C4-2B (cell line): Measurements from ENCODE around the gene GRK2.

Experiments
- H3K27ac ChIP-seq: fragments of 450-650 bp; 2 replicates; pipeline ENCODE4 v1.5.1; 2017
- CTCF ChIP-seq: fragments of 450-650 bp; conservative IDR thresholded peaks from 2 replicates; pipeline ENCODE4 v1.5.1; 2017; ENCODE audit warnings: mild to moderate bottlenecking
- ZFX ChIP-seq: fragments of 450-650 bp; IDR thresholded peaks from 2 replicates; pipeline ENCODE4 v1.6.1; 2017

GRK2 gene

GRCh38 chr11:67301313-67301921 is 35.1 kb downstream of the GRK2 start:
- no peak overlapping the region for H3K27ac ChIP-seq
- TF ChIP-seq CTCF: no peak
- no peak for TF ChIP-seq ZFX

- H3K27ac ChIP-seq: peak overlapping the region; percentile 92
- TF ChIP-seq ZFX: no peak
Observed at GRCh38 chr11:67301951-67302516, 35.8 kb downstream of the GRK2 start.

- peak overlapping the region; percentile 92 for H3K27ac ChIP-seq
Observed at GRCh38 chr11:67302571-67303131, 36.4 kb downstream of the GRK2 start.

GRCh38 chr11:67303132-67303834 is 37.0 kb downstream of the GRK2 start, which contains the start of gene SSH3:
SSH3 (plus strand) TSS chr11:67303530; CDS start chr11:67303626, 96 bp downstream.
- peak within 1 kb of the TSS; percentile 92 for H3K27ac ChIP-seq
- TF ChIP-seq CTCF (no peak), ZFX (peak; percentile 54; the same call in 1 of the 2 replicates)

More at GRCh38 chr11:67302571-67303131, 36.4 kb downstream of the GRK2 start:
- TF ChIP-seq CTCF (no peak), ZFX (no peak)

DNA sequence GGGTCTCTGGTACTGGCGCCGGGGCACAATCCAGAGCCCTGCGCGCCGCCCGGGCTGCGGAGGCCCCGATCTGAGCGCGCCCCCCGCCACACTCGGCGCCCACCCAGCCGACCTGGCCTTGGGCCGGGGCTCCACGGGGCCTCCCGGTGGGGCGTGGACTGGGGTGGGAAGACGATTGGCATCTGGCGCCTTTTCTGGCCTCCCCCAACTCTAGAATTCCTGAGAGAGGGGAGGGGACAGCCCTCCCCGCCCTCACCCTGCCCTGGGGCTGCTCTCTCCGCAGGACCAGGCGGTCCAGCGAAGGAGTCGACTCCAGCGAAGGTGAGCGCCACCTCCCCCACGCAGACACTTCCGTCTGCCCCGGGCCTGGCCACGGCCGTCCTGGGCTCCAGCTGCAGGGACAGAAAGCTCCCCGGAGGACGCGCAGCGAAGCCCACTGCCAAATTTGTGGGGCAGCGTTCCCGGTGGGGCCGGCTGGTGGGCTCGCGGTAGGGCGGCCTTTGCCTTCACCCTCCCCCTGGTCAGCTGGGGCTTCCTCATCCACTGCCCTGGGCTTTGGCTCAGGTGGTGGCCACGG is 37.6 kb downstream of the GRK2 start:
- H3K27ac ChIP-seq: peak overlapping the region; percentile 92
- TF ChIP-seq ZFX: peak; percentile 29; the same call in 1 of the 2 replicates
- no peak for TF ChIP-seq CTCF

- TF ChIP-seq ZFX (no peak), CTCF (no peak)
- peak overlapping the region; percentile 92 for H3K27ac ChIP-seq
Observed at GRCh38 chr11:67304511-67305113, 38.3 kb downstream of the GRK2 start.

GRCh38 chr11:67306769-67307544 is 40.7 kb downstream of the GRK2 start:
- H3K27ac ChIP-seq: no peak overlapping the region
- no peak for TF ChIP-seq CTCF
- no peak for TF ChIP-seq ZFX
